ENCODE measurements around the gene SEC16A.
"Not testable (repeated sequence)": the region's sequence is repeated elsewhere in the genome, so short reads cannot be mapped to it uniquely, and the experiment has no call there.

Gene SEC16A

DNA sequence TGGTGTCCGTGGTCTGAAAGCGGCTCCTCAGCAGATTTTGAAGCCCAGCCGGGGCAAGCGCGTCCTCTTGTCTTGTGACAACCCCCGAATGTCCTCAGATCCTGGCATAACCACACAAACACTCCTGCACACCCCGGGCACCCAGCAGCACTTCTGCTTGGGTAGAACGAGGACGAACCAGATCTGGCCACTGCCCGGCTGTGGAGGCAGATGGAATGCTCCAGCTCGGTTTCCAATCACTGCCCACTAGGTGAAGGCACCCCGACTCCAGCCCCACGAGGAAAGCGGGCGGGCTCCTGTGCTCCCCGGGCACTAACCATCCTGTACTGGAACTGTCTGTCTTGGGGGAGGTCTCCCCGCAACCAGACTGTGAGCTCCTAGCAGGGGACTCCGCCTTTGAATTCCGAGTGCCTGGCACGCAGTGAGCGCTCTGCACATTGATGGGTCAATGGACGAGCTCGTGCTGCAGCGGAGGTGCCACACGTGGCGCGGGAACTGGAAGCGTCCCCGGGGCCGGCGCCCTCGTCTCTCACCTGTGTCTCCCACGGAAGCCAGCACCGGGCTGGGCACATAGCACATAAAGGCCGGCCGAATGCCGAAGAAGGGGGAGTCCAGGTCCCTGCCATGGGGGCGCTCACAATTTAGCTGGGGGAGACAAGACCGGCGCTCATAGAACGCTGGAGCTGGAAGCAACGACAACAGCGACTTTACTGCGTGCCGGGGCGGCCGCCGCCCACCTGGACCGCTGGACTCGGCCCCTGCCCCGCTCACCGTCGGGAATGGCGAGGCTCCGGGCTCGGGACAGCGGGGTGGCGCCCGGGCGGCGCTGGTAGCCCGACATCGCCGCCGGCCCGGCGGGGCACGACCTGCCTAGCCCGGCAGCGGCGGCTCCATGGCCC, 73.0 kb downstream of the SEC16A start:
- peak in 2 of 3 donors; percentile 11 to 12 for DNase-seq
- Histone ChIP-seq H3K4me3 (ENCODE audit: insufficient read depth, low read depth, low read length, poor library complexity, severe bottlenecking) (peak overlapping the region; percentile 61), H3K9me3 (ENCODE audit: control insufficient read depth, low read length) (no peaks in the 10 kb centered on the region), H3K36me3 (ENCODE audit: control insufficient read depth, insufficient read depth, low read length) (peaks cover 52% of the 10 kb centered on the region), H3K4me1 (ENCODE audit: control insufficient read depth, insufficient read depth, low read length, poor library complexity, severe bottlenecking) (peaks cover 38% of the 10 kb centered on the region), H3K27ac (ENCODE audit: insufficient read depth, low read length, poor library complexity, severe bottlenecking) (peak overlapping the region; percentile 84), H3K27me3 (replicated peaks; ENCODE audit: control insufficient read depth, insufficient read depth, low read length, poor library complexity, severe bottlenecking) (no peaks in the 10 kb centered on the region)

- no peak overlapping the region for H3K27ac ChIP-seq (ENCODE audit: insufficient read depth, low read length, poor library complexity, severe bottlenecking)
- H3K36me3 ChIP-seq (ENCODE audit: control insufficient read depth, insufficient read depth, low read length) = peaks cover 34% of the 10 kb centered on the region
- no peak overlapping the region for H3K4me3 ChIP-seq (ENCODE audit: insufficient read depth, low read depth, low read length, poor library complexity, severe bottlenecking)
- peaks cover 54% of the 10 kb centered on the region for H3K4me1 ChIP-seq (ENCODE audit: control insufficient read depth, insufficient read depth, low read length, poor library complexity, severe bottlenecking)
- no peaks in the 10 kb centered on the region for H3K9me3 ChIP-seq (ENCODE audit: control insufficient read depth, low read length)
- no peaks in the 10 kb centered on the region for H3K27me3 ChIP-seq (replicated peaks; ENCODE audit: control insufficient read depth, insufficient read depth, low read length, poor library complexity, severe bottlenecking)
- DNase-seq = no peak
Measured at GRCh38 chr9:136407911-136408310, 74.9 kb downstream of the SEC16A start.

GRCh38 chr9:136407061-136407460, 75.8 kb downstream of the SEC16A start:
- not testable (repeated sequence) for H3K4me3 ChIP-seq (ENCODE audit: insufficient read depth, low read depth, low read length, poor library complexity, severe bottlenecking); H3K9me3 ChIP-seq (ENCODE audit: control insufficient read depth, low read length); H3K27ac ChIP-seq (ENCODE audit: insufficient read depth, low read length, poor library complexity, severe bottlenecking); DNase-seq; H3K27me3 ChIP-seq (replicated peaks; ENCODE audit: control insufficient read depth, insufficient read depth, low read length, poor library complexity, severe bottlenecking)
- Histone ChIP-seq H3K4me1 (ENCODE audit: control insufficient read depth, insufficient read depth, low read length, poor library complexity, severe bottlenecking) (peaks cover 58% of the 10 kb centered on the region), H3K36me3 (ENCODE audit: control insufficient read depth, insufficient read depth, low read length) (peaks cover 26% of the 10 kb centered on the region)

DNA sequence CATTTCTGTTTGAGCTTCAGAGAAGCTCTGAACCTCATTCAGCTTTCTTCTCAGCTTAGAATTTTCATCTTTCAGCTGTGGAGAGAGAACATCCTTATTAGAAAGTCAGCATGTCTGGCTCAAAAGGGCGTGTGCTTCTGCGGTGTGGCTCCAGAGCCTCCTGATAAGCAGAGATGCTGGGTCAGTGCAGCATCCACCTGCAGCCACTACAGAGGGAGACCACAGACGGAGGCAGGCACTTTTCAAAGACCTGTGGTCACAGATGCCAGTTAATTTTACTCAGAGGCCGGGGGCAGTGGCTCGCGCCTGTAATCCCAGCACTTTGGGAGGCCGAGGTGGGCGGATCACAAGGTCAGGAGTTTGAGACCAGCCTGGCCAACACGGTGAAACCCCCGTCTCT, 76.9 kb downstream of the SEC16A start:
- Histone ChIP-seq H3K4me1 (ENCODE audit: control insufficient read depth, insufficient read depth, low read length, poor library complexity, severe bottlenecking) (peaks cover 47% of the 10 kb centered on the region), H3K27ac (ENCODE audit: insufficient read depth, low read length, poor library complexity, severe bottlenecking) (peak overlapping the region; percentile 25), H3K36me3 (ENCODE audit: control insufficient read depth, insufficient read depth, low read length) (peaks cover 22% of the 10 kb centered on the region)
- H3K27me3 ChIP-seq (replicated peaks; ENCODE audit: control insufficient read depth, insufficient read depth, low read length, poor library complexity, severe bottlenecking); H3K4me3 ChIP-seq (ENCODE audit: insufficient read depth, low read depth, low read length, poor library complexity, severe bottlenecking); H3K9me3 ChIP-seq (ENCODE audit: control insufficient read depth, low read length); DNase-seq: not testable (repeated sequence)

DNA sequence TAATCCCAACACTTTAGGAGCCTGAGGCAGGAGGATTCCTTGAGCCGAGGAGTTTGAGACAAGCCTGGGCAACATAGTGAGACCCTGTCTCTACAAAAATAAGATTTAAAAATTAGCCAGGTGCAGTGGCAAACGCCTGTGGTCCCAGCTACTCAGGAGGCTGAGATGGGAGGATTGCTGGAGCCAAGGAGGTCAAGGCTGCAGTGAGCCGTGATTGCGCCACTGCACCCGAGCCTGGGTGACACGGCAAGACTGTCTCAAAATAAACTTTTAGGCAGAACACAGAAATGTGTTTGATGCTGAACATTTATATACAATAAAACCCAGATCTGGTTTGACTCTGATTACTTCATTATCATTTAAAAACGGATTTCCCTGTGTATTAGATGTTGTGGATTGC, 77.4 kb downstream of the SEC16A start:
- H3K27me3 ChIP-seq (replicated peaks; ENCODE audit: control insufficient read depth, insufficient read depth, low read length, poor library complexity, severe bottlenecking) = no peaks in the 10 kb centered on the region
- H3K4me3 ChIP-seq (ENCODE audit: insufficient read depth, low read depth, low read length, poor library complexity, severe bottlenecking) = no peak overlapping the region
- peaks cover 50% of the 10 kb centered on the region for H3K4me1 ChIP-seq (ENCODE audit: control insufficient read depth, insufficient read depth, low read length, poor library complexity, severe bottlenecking)
- no peaks in the 10 kb centered on the region for H3K9me3 ChIP-seq (ENCODE audit: control insufficient read depth, low read length)
- H3K27ac ChIP-seq (ENCODE audit: insufficient read depth, low read length, poor library complexity, severe bottlenecking) = peak overlapping the region; percentile 73
- H3K36me3 ChIP-seq (ENCODE audit: control insufficient read depth, insufficient read depth, low read length) = peaks cover 22% of the 10 kb centered on the region
- DNase-seq = no peak

- H3K9me3 ChIP-seq (ENCODE audit: control insufficient read depth, low read length) = no peaks in the 10 kb centered on the region
- H3K4me1 ChIP-seq (ENCODE audit: control insufficient read depth, insufficient read depth, low read length, poor library complexity, severe bottlenecking) = peaks cover 49% of the 10 kb centered on the region
- no peak for DNase-seq
- H3K36me3 ChIP-seq (ENCODE audit: control insufficient read depth, insufficient read depth, low read length) = peaks cover 22% of the 10 kb centered on the region
- H3K27me3 ChIP-seq (replicated peaks; ENCODE audit: control insufficient read depth, insufficient read depth, low read length, poor library complexity, severe bottlenecking) = no peaks in the 10 kb centered on the region
- H3K27ac ChIP-seq (ENCODE audit: insufficient read depth, low read length, poor library complexity, severe bottlenecking) = peak overlapping the region; percentile 73
- no peak overlapping the region for H3K4me3 ChIP-seq (ENCODE audit: insufficient read depth, low read depth, low read length, poor library complexity, severe bottlenecking)
Measured at GRCh38 chr9:136404801-136405136, 78.1 kb downstream of the SEC16A start.

- H3K9me3 ChIP-seq (ENCODE audit: control insufficient read depth, low read length) = no peaks in the 10 kb centered on the region
- H3K27me3 ChIP-seq (replicated peaks; ENCODE audit: control insufficient read depth, insufficient read depth, low read length, poor library complexity, severe bottlenecking) = no peaks in the 10 kb centered on the region
- peaks cover 22% of the 10 kb centered on the region for H3K36me3 ChIP-seq (ENCODE audit: control insufficient read depth, insufficient read depth, low read length)
- peak overlapping the region; percentile 73 for H3K27ac ChIP-seq (ENCODE audit: insufficient read depth, low read length, poor library complexity, severe bottlenecking)
- no peak overlapping the region for H3K4me3 ChIP-seq (ENCODE audit: insufficient read depth, low read depth, low read length, poor library complexity, severe bottlenecking)
- peak; percentile 25 to 51 (median 30) for DNase-seq
- H3K4me1 ChIP-seq (ENCODE audit: control insufficient read depth, insufficient read depth, low read length, poor library complexity, severe bottlenecking) = peaks cover 48% of the 10 kb centered on the region
Measured at GRCh38 chr9:136403915-136404800, 78.7 kb downstream of the SEC16A start.

GRCh38 chr9:136403538-136403914, 79.3 kb downstream of the SEC16A start:
- Histone ChIP-seq H3K4me3 (ENCODE audit: insufficient read depth, low read depth, low read length, poor library complexity, severe bottlenecking) (no peak overlapping the region), H3K4me1 (ENCODE audit: control insufficient read depth, insufficient read depth, low read length, poor library complexity, severe bottlenecking) (peaks cover 50% of the 10 kb centered on the region), H3K27ac (ENCODE audit: insufficient read depth, low read length, poor library complexity, severe bottlenecking) (peak overlapping the region; percentile 73), H3K27me3 (replicated peaks; ENCODE audit: control insufficient read depth, insufficient read depth, low read length, poor library complexity, severe bottlenecking) (no peaks in the 10 kb centered on the region), H3K36me3 (ENCODE audit: control insufficient read depth, insufficient read depth, low read length) (peaks cover 22% of the 10 kb centered on the region), H3K9me3 (ENCODE audit: control insufficient read depth, low read length) (no peaks in the 10 kb centered on the region)
- DNase-seq = peak; percentile 70 to 73 (median 72)

DNA sequence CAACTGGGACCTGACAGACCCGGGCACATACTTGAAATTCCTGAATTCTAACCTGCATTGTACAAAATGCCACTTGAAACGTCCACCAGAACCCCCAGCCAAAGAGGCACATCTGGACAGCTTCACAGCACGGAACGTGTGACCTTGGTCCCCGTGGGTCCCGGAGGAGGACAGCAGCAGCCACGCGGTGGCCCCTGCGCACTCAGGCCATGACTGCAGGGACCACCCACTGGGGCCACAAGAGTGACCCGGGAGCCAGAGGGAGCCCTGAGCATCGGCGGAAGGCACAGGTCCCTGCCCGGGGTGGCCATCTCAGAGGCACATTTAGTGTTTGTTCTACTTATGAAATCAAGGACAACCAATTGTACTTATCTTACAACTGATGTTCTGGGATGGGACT, 80.8 kb downstream of the SEC16A start:
- no peak for DNase-seq
- no peaks in the 10 kb centered on the region for H3K27me3 ChIP-seq (replicated peaks; ENCODE audit: control insufficient read depth, insufficient read depth, low read length, poor library complexity, severe bottlenecking)
- H3K36me3 ChIP-seq (ENCODE audit: control insufficient read depth, insufficient read depth, low read length) = peaks cover 18% of the 10 kb centered on the region
- H3K4me3 ChIP-seq (ENCODE audit: insufficient read depth, low read depth, low read length, poor library complexity, severe bottlenecking) = no peak overlapping the region
- H3K9me3 ChIP-seq (ENCODE audit: control insufficient read depth, low read length) = no peaks in the 10 kb centered on the region
- H3K27ac ChIP-seq (ENCODE audit: insufficient read depth, low read length, poor library complexity, severe bottlenecking) = no peak overlapping the region
- peaks cover 50% of the 10 kb centered on the region for H3K4me1 ChIP-seq (ENCODE audit: control insufficient read depth, insufficient read depth, low read length, poor library complexity, severe bottlenecking)

Data from effector memory CD4-positive, alpha-beta T cell (primary cell).